Activated CD4-positive, alpha-beta T cell treated with anti-CD3 and anti-CD28 coated beads, Interleukin-2, amount 50 U/mL, for 4 hours (primary cell): ENCODE measurements around the gene HYCC1.

Experiments
- DNase-seq, 2 experiments: peaks; one replicate each; pipeline ENCODE4 v3.0.0-alpha.2; 2020

Gene HYCC1

GRCh38 chr7:23016345-23017253, 2.7 kb upstream of the HYCC1 start:
- DNase-seq, result no peak

- no peak for DNase-seq
Measured at GRCh38 chr7:23014681-23015080, 751 bp upstream of the HYCC1 start.

- peak in 1 of 2 experiments; percentile 5 for DNase-seq
Measured at GRCh38 chr7:23012908-23013714, 819 bp downstream of the HYCC1 start.

- DNase-seq, result no peak
Measured at GRCh38 chr7:23012186-23012585, 1.7 kb downstream of the HYCC1 start.

GRCh38 chr7:23011222-23011924, 2.6 kb downstream of the HYCC1 start:
- no peak for DNase-seq

- no peak for DNase-seq
Measured at GRCh38 chr7:23009303-23009702, 4.6 kb downstream of the HYCC1 start.

- no peak for DNase-seq
Measured at GRCh38 chr7:23004247-23004520, 9.7 kb downstream of the HYCC1 start.

GRCh38 chr7:23003505-23004246, 10.3 kb downstream of the HYCC1 start:
- no peak for DNase-seq

GRCh38 chr7:23002698-23003097, 11.2 kb downstream of the HYCC1 start:
- DNase-seq, result no peak

GRCh38 chr7:23001610-23002009, 12.3 kb downstream of the HYCC1 start:
- DNase-seq, result no peak

GRCh38 chr7:23000597-23001360, 13.2 kb downstream of the HYCC1 start:
- no peak for DNase-seq

GRCh38 chr7:22998519-22998896, 15.4 kb downstream of the HYCC1 start:
- DNase-seq, result no peak

- no peak for DNase-seq
Measured at GRCh38 chr7:22997871-22998518, 15.9 kb downstream of the HYCC1 start.

GRCh38 chr7:22996470-22996869, 17.5 kb downstream of the HYCC1 start:
- no peak for DNase-seq

- no peak for DNase-seq
Measured at GRCh38 chr7:22995011-22995410, 18.9 kb downstream of the HYCC1 start.

GRCh38 chr7:22992874-22993840, 20.8 kb downstream of the HYCC1 start:
- DNase-seq, result peak in 1 of 2 experiments; percentile 6

- no peak for DNase-seq
Measured at GRCh38 chr7:22990588-22990949, 23.4 kb downstream of the HYCC1 start.

- no peak for DNase-seq
Measured at GRCh38 chr7:22989643-22990587, 24.0 kb downstream of the HYCC1 start.

GRCh38 chr7:22985436-22985835, 28.5 kb downstream of the HYCC1 start:
- DNase-seq, result no peak
